ENCODE data around the gene BICC1. TPM values are rescaled to one million over a fixed set of nuclear protein-coding genes. Genes with fewer than 3 reads are reported as not detected.
A peak's percentile ranks its signal among the peaks of the same experiment; 100 is the strongest.
"Not testable (repeated sequence)": the region's sequence is repeated elsewhere in the genome, so short reads cannot be mapped to it uniquely, and the experiment has no call there.

Gene BICC1
- polyA plus RNA-seq, 12 donors: 16.2 to 25.9 (median 20.0) TPM; not detected in 1

- no peak for DNase-seq
These were observed 342.1 kb downstream of the BICC1 start for GRCh38 chr10:58854811-58855210.

- peak; percentile 27 for DNase-seq
These were observed 344.0 kb downstream of the BICC1 start for GRCh38 chr10:58856508-58857240.

GRCh38 chr10:58857251-58857805 lies 344.7 kb downstream of the BICC1 start:
- DNase-seq: no peak

GRCh38 chr10:58858123-58858522 lies 345.5 kb downstream of the BICC1 start:
- not testable (repeated sequence) for DNase-seq

GRCh38 chr10:58859526-58859925 lies 346.9 kb downstream of the BICC1 start:
- no peak for DNase-seq

- no peak for DNase-seq
These were observed 355.0 kb downstream of the BICC1 start for GRCh38 chr10:58867683-58868082.

- DNase-seq: no peak
These were observed 356.2 kb downstream of the BICC1 start for GRCh38 chr10:58868736-58869435.

GRCh38 chr10:58870070-58870469 lies 357.4 kb downstream of the BICC1 start:
- no peak for DNase-seq

GRCh38 chr10:58873161-58873560 lies 360.5 kb downstream of the BICC1 start:
- DNase-seq: no peak

Other genes starting within 250 kb of the BICC1 start
- 1 to 10 TPM in 11 of 12 donors, not detected in 1; 3.9 to 9.3 (median 4.4) TPM for gene IPMK, start 245.0 kb upstream of the BICC1 start, polyA plus RNA-seq (ENCODE audit: insufficient read length in 12 of 12)
- 10 to 100 TPM in 11 of 12 donors, not detected in 1; 18.8 to 36.7 (median 24.6) TPM for gene CISD1, start 243.7 kb upstream of the BICC1 start, polyA plus RNA-seq (ENCODE audit: insufficient read length in 12 of 12)
- gene UBE2D1, start 177.9 kb upstream of the BICC1 start, polyA plus RNA-seq (ENCODE audit: insufficient read length in 12 of 12): 10 to 100 TPM in 11 of 12 donors, not detected in 1; 11.6 to 21.8 (median 19.4) TPM
- gene TFAM, start 127.5 kb upstream of the BICC1 start, polyA plus RNA-seq (ENCODE audit: insufficient read length in 12 of 12): 10 to 100 TPM in 11 of 12 donors, not detected in 1; 30.0 to 40.9 (median 36.2) TPM